Cardiac muscle cell (in vitro differentiated cells and primary cell): ENCODE data around the gene DTNA. TPM values are rescaled to one million over a fixed set of nuclear protein-coding genes. Genes with fewer than 3 reads are reported as not detected.

Source experiments
- DNase-seq, 2 donors: peaks; one replicate each; pipeline versions ENCODE4 v3.0.0 to v3.0.0-alpha.2; 2010 to 2017; ENCODE audit warnings: low read depth in 1 of 2, low spot score in 1 of 2
- H3K27ac ChIP-seq: fragments of 200-600 bp; sonication (generic); 2 replicates; pipeline ENCODE4 v1.5.1; 2016
- H3K27me3 ChIP-seq: fragments of 200-600 bp; sonication (generic); 2 replicates; pipeline ENCODE4 v1.6.0; 2016; ENCODE audit warnings: control low read depth
- H3K36me3 ChIP-seq: fragments of 200-600 bp; sonication (generic); 2 replicates; pipeline ENCODE4 v1.5.1; 2016; ENCODE audit warnings: control low read depth
- H3K4me1 ChIP-seq: fragments of 200-600 bp; sonication (generic); 2 replicates; pipeline ENCODE4 v1.8.1; 2017; ENCODE audit warnings: low read depth, mild to moderate bottlenecking, mixed run types
- H3K4me3 ChIP-seq: fragments of 200-600 bp; sonication (generic); 2 replicates; pipeline ENCODE4 v1.5.1; 2016; ENCODE audit warnings: mild to moderate bottlenecking
- H3K9me3 ChIP-seq: fragments of 200-600 bp; sonication (generic); 2 replicates; pipeline ENCODE4 v1.5.1; 2017; ENCODE audit warnings: low read depth, mild to moderate bottlenecking, control low read depth
- CTCF ChIP-seq: IDR thresholded peaks from 2 replicates; pipeline ENCODE4 v1.5.1; 2012; ENCODE audit warnings: low read depth, mild to moderate bottlenecking, low read length
- polyA plus RNA-seq: library from polyadenylated mRNA; unstranded; fragments of >200 nt; fragmentation: Nextera tagmentation; extraction: Ambion mirVana; gene quantifications from 2 replicates; pipeline ENCODE4 v1.2.1, GENCODE V29; 2016
- total RNA-seq: library from RNA; depleted of rRNA; stranded (reverse); fragments of >200 nt; gene quantifications from 2 replicates; pipeline ENCODE4 v1.2.3, GENCODE V29; 2016

The DTNA gene
- total and polyA plus RNA-seq, 2 experiments from 2014 or later: 19.6 to 34.6 TPM

DNA sequence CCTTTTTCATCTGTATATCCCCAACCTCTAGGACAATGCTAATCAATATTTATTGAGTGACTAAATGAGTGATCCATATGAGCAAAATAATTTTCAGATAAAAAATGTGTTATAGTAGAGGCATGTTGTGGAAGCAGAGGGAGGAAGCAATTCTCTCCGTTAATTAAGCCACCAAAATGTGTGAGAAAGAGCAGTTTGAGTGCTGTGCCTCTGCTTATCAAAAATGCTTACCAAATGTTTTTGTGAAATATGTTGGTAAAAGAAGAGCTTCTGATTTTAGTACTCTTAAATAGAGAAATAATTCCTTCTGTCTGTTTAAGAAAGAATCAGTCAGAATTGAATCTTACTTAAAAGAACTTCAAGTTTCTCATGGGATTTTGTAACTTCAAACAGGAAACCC, 90.3 kb downstream of the DTNA start:
- Histone ChIP-seq H3K27ac (no peak overlapping the region), H3K36me3 (no peaks in the 10 kb centered on the region), H3K4me3 (no peak overlapping the region), H3K9me3 (no peaks in the 10 kb centered on the region), H3K4me1 (no peaks in the 10 kb centered on the region), H3K27me3 (no peaks in the 10 kb centered on the region)
- no peak for TF ChIP-seq CTCF
- DNase-seq: no peak

- Histone ChIP-seq H3K36me3 (no peaks in the 10 kb centered on the region), H3K9me3 (no peaks in the 10 kb centered on the region), H3K27me3 (no peaks in the 10 kb centered on the region), H3K4me3 (no peak overlapping the region), H3K27ac (no peak overlapping the region), H3K4me1 (no peaks in the 10 kb centered on the region)
- DNase-seq: peak in 1 of 2 donors; percentile 23
- no peak for TF ChIP-seq CTCF
Measured at GRCh38 chr18:34801774-34802173, 91.7 kb downstream of the DTNA start.

GRCh38 chr18:34802959-34803358, 92.9 kb downstream of the DTNA start:
- Histone ChIP-seq H3K36me3 (no peaks in the 10 kb centered on the region), H3K9me3 (no peaks in the 10 kb centered on the region), H3K4me1 (no peaks in the 10 kb centered on the region), H3K27ac (no peak overlapping the region), H3K4me3 (no peak overlapping the region), H3K27me3 (no peaks in the 10 kb centered on the region)
- TF ChIP-seq CTCF: no peak
- no peak for DNase-seq

GRCh38 chr18:34803877-34804400, 93.8 kb downstream of the DTNA start:
- no peak overlapping the region for H3K4me3 ChIP-seq
- H3K36me3 ChIP-seq: no peaks in the 10 kb centered on the region
- H3K9me3 ChIP-seq: no peaks in the 10 kb centered on the region
- TF ChIP-seq CTCF: no peak
- H3K27me3 ChIP-seq: no peaks in the 10 kb centered on the region
- H3K27ac ChIP-seq: no peak overlapping the region
- no peak for DNase-seq
- no peaks in the 10 kb centered on the region for H3K4me1 ChIP-seq

DNA sequence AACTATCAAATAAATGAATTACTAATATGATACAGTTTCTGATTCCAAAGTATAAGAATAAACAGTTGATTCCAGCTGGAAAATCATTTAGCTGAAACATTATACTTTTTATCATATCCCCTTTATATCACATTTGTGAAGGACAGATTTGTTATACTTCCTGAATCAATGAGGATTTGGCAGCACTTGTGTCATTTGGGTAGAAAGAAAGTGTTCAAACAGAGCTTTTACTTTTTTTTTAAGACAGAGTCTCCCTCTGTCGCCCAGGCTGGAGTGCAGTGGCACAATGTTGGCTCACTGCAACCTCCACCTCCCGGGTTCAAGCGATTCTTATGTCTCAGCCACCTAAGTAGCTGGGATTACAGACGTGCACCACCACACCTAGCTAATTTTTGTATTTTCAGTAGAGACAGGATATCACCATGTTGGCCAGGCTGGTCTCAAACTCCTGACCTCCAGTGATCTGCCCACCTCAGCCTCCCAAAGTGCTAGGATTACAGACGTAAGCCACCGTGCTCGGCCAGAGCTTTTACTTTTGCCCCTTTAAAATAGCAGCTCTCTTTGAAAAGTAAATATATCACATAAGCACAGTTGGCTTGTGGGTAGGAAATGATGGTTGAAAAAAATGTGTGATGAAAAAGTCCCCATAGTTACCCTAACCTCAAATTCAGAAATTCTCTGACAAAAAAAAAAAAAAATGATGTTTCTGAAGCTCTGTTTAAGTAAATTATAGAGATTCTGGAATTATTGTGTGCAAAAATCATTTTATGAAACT, 95.2 kb downstream of the DTNA start:
- Histone ChIP-seq H3K9me3 (no peaks in the 10 kb centered on the region), H3K4me1 (no peaks in the 10 kb centered on the region), H3K4me3 (no peak overlapping the region), H3K27ac (no peak overlapping the region), H3K36me3 (no peaks in the 10 kb centered on the region), H3K27me3 (no peaks in the 10 kb centered on the region)
- no peak for DNase-seq
- no peak for TF ChIP-seq CTCF
